GM23338 (cell line): ENCODE results near the gene CACUL1. TPM values are rescaled to one million over a fixed set of nuclear protein-coding genes. Genes with fewer than 3 reads are reported as not detected.

Experiments
- ATAC-seq: fragments of 200-7000 bp; cut with Tn5 transposase; 3 replicates; pipeline ENCODE4 v1.9.1; 2020
- DNase-seq: peaks from one replicate; pipeline ENCODE4 v3.0.0-alpha.2; 2015; ENCODE audit warnings: low spot score
- H2AFZ ChIP-seq: fragments of 200-600 bp; sonication (generic); 2 replicates; pipeline ENCODE4 v1.8.0; 2016; ENCODE audit warnings: antibody characterized with exemption, mild to moderate bottlenecking, moderate library complexity
- H3F3A ChIP-seq: fragments of 200-600 bp; sonication (generic); replicated peaks from 2 replicates; pipeline ENCODE4 v1.8.0; 2017; ENCODE audit warnings: antibody characterized with exemption, mixed run types, low read depth
- H3K27ac ChIP-seq: fragments of 200-600 bp; sonication (generic); 2 replicates; pipeline ENCODE4 v1.6.1; 2016; ENCODE audit warnings: low read depth
- H3K27me3 ChIP-seq: fragments of 200-600 bp; sonication (generic); 2 replicates; pipeline ENCODE4 v1.8.0; 2016; ENCODE audit warnings: mild to moderate bottlenecking, mixed run types, moderate library complexity; ENCODE audit not compliant: insufficient read depth
- H3K36me3 ChIP-seq: fragments of 200-600 bp; sonication (generic); 2 replicates; pipeline ENCODE4 v1.8.0; 2016; ENCODE audit warnings: mild to moderate bottlenecking; ENCODE audit not compliant: insufficient read depth
- H3K4me1 ChIP-seq: fragments of 200-600 bp; sonication (generic); 2 replicates; pipeline ENCODE4 v1.8.0; 2016; ENCODE audit warnings: mild to moderate bottlenecking, moderate library complexity; ENCODE audit not compliant: insufficient read depth
- H3K4me2 ChIP-seq: fragments of 200-600 bp; sonication (generic); 2 replicates; pipeline ENCODE4 v1.7.1; 2017; ENCODE audit warnings: mixed run types
- H3K4me3 ChIP-seq: fragments of 200-600 bp; sonication (generic); 2 replicates; pipeline ENCODE4 v1.6.1; 2016; ENCODE audit warnings: mixed run types
- H3K79me2 ChIP-seq: fragments of 200-600 bp; sonication (generic); replicated peaks from 2 replicates; pipeline ENCODE4 v1.8.0; 2017; ENCODE audit warnings: mild to moderate bottlenecking; ENCODE audit not compliant: insufficient read depth
- H3K9me2 ChIP-seq: fragments of 200-600 bp; sonication (generic); 2 replicates; pipeline ENCODE4 v1.8.0; 2017; ENCODE audit not compliant: insufficient read depth
- H4K20me1 ChIP-seq: fragments of 200-600 bp; sonication (generic); replicated peaks from 2 replicates; pipeline ENCODE4 v1.8.0; 2017; ENCODE audit warnings: mild to moderate bottlenecking; ENCODE audit not compliant: insufficient read depth
- H3K27ac Mint-ChIP-seq: 2 replicates; pipeline ENCODE4 v1.8.0; 2020; ENCODE audit warnings: inconsistent platforms, mild to moderate bottlenecking, moderate library complexity, mixed read lengths
- H3K27me3 Mint-ChIP-seq: 3 replicates; pipeline ENCODE4 v1.8.0; 2022; ENCODE audit warnings: low read depth, mild to moderate bottlenecking, moderate library complexity, mixed read lengths, inconsistent platforms; ENCODE audit not compliant: insufficient read depth, poor library complexity
- H3K36me3 Mint-ChIP-seq: 3 replicates; pipeline ENCODE4 v1.8.0; 2021; ENCODE audit warnings: low read depth, mild to moderate bottlenecking, inconsistent platforms, moderate library complexity, mixed read lengths
- H3K4me1 Mint-ChIP-seq: 3 replicates; pipeline ENCODE4 v1.8.0; 2020; ENCODE audit warnings: mild to moderate bottlenecking, inconsistent platforms, mixed read lengths
- H3K4me3 Mint-ChIP-seq: 3 replicates; pipeline ENCODE4 v1.8.0; 2021; ENCODE audit warnings: moderate library complexity, mild to moderate bottlenecking, inconsistent platforms, mixed read lengths
- H3K9me3 Mint-ChIP-seq: 3 replicates; pipeline ENCODE4 v1.8.0; 2020; ENCODE audit warnings: moderate library complexity, mild to moderate bottlenecking, inconsistent platforms, mixed read lengths
- CREB1 ChIP-seq: fragments of 250-450 bp; sonication (Bioruptor Pico); IDR thresholded peaks from 2 replicates; pipeline ENCODE4 v1.5.0; 2020; ENCODE audit warnings: low read depth, mild to moderate bottlenecking, moderate library complexity
- CTCF ChIP-seq, 2 experiments: fragments of 200-600 bp in 1 of 2; sonication (generic) in 1 of 2; conservative IDR thresholded peaks; 2 replicates each; pipeline versions ENCODE4 v1.5.1 to v1.6.1; 2016 to 2017; ENCODE audit warnings: antibody characterized with exemption in 2 of 2, low read depth in 2 of 2, mild to moderate bottlenecking in 2 of 2, moderate library complexity in 1 of 2
- polyA plus RNA-seq: library from polyadenylated mRNA; unstranded; fragments of >200 nt; fragmentation: Nextera tagmentation; extraction: Ambion mirVana; gene quantifications from 2 replicates; pipeline ENCODE4 v1.2.1, GENCODE V29; 2016
- total RNA-seq: library from RNA; depleted of rRNA; stranded (reverse); fragments of >200 nt; shearing (Covaris generic); gene quantifications from 2 replicates; pipeline ENCODE4 v1.2.3, GENCODE V29; 2014; rRNA removed

Gene CACUL1
- total and polyA plus RNA-seq, 2 experiments from 2014 or later: 46.4 to 59.4 TPM

- Mint-ChIP-seq H3K27ac (no peak overlapping the region), H3K4me1 (peaks cover 14% of the 10 kb centered on the region), H3K9me3 (no peaks in the 10 kb centered on the region), H3K4me3 (no peak overlapping the region), H3K36me3 (no peaks in the 10 kb centered on the region), H3K27me3 (no peaks in the 10 kb centered on the region)
- no peaks in the 10 kb centered on the region for H3K79me2 ChIP-seq
- TF ChIP-seq CTCF (conservative IDR thresholded peaks at IDR 0.05; ENCODE audit: low read depth in 2 of 2) (peak; percentile 62 to 63), CREB1 (CRISPR knock-in tag) (no peak)
- H4K20me1 ChIP-seq: no peaks in the 10 kb centered on the region
- no peak overlapping the region for H3K27ac ChIP-seq
- H3K4me3 ChIP-seq: no peak overlapping the region
- DNase-seq (peak; percentile 51), ATAC-seq (peak; percentile 76)
- H3F3A ChIP-seq: no peaks in the 10 kb centered on the region
- no peaks in the 10 kb centered on the region for H3K9me2 ChIP-seq
- H3K36me3 ChIP-seq: no peaks in the 10 kb centered on the region
- H3K27me3 ChIP-seq: no peaks in the 10 kb centered on the region
- no peak overlapping the region for H3K4me2 ChIP-seq
- no peak overlapping the region for H2AFZ ChIP-seq
- H3K4me1 ChIP-seq: peaks cover 10% of the 10 kb centered on the region; the same call in 1 of the 2 replicates
Measured at GRCh38 chr10:118626953-118627352, 127.8 kb downstream of the CACUL1 start.

Other genes starting within 250 kb of the CACUL1 start
- gene PRLHR, start 159.3 kb downstream of the CACUL1 start, total RNA-seq: 0.24 TPM in 1 of 2 replicates, not detected in the other
- gene PRLHR, start 159.3 kb downstream of the CACUL1 start, polyA plus RNA-seq: 0.07 TPM in 1 of 2 replicates, not detected in the other